ENCODE results near the gene DGKA.
A peak's percentile ranks its signal among the peaks of the same experiment; 100 is the strongest.

The DGKA gene

GRCh38 chr12:55966408-55967281, 35.7 kb downstream of the DGKA start, which contains the start of gene CDK2 (continued):
- TF ChIP-seq, protein P1, sequence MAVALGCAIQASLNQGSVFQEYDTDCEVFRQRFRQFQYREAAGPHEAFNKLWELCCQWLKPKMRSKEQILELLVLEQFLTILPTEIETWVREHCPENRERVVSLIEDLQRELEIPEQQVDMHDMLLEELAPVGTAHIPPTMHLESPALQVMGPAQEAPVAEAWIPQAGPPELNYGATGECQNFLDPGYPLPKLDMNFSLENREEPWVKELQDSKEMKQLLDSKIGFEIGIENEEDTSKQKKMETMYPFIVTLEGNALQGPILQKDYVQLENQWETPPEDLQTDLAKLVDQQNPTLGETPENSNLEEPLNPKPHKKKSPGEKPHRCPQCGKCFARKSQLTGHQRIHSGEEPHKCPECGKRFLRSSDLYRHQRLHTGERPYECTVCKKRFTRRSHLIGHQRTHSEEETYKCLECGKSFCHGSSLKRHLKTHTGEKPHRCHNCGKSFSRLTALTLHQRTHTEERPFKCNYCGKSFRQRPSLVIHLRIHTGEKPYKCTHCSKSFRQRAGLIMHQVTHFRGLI (tag by site-specific recombination; IDR thresholded peaks at IDR 0.05): no peak
- TF ChIP-seq ZNF121 (tag by site-specific recombination; IDR thresholded peaks at IDR 0.05): no peak
- TF ChIP-seq ZNF335 (tag by site-specific recombination; conservative IDR thresholded peaks at IDR 0.05): peak; percentile 89
- TF ChIP-seq ZNF571 (tag by site-specific recombination; IDR thresholded peaks at IDR 0.05): no peak
- no peak for TF ChIP-seq ZNF184 (tag by site-specific recombination; IDR thresholded peaks at IDR 0.05)
- no peak for TF ChIP-seq WT1 (tag by site-specific recombination; IDR thresholded peaks at IDR 0.05)
- TF ChIP-seq, protein P2, sequence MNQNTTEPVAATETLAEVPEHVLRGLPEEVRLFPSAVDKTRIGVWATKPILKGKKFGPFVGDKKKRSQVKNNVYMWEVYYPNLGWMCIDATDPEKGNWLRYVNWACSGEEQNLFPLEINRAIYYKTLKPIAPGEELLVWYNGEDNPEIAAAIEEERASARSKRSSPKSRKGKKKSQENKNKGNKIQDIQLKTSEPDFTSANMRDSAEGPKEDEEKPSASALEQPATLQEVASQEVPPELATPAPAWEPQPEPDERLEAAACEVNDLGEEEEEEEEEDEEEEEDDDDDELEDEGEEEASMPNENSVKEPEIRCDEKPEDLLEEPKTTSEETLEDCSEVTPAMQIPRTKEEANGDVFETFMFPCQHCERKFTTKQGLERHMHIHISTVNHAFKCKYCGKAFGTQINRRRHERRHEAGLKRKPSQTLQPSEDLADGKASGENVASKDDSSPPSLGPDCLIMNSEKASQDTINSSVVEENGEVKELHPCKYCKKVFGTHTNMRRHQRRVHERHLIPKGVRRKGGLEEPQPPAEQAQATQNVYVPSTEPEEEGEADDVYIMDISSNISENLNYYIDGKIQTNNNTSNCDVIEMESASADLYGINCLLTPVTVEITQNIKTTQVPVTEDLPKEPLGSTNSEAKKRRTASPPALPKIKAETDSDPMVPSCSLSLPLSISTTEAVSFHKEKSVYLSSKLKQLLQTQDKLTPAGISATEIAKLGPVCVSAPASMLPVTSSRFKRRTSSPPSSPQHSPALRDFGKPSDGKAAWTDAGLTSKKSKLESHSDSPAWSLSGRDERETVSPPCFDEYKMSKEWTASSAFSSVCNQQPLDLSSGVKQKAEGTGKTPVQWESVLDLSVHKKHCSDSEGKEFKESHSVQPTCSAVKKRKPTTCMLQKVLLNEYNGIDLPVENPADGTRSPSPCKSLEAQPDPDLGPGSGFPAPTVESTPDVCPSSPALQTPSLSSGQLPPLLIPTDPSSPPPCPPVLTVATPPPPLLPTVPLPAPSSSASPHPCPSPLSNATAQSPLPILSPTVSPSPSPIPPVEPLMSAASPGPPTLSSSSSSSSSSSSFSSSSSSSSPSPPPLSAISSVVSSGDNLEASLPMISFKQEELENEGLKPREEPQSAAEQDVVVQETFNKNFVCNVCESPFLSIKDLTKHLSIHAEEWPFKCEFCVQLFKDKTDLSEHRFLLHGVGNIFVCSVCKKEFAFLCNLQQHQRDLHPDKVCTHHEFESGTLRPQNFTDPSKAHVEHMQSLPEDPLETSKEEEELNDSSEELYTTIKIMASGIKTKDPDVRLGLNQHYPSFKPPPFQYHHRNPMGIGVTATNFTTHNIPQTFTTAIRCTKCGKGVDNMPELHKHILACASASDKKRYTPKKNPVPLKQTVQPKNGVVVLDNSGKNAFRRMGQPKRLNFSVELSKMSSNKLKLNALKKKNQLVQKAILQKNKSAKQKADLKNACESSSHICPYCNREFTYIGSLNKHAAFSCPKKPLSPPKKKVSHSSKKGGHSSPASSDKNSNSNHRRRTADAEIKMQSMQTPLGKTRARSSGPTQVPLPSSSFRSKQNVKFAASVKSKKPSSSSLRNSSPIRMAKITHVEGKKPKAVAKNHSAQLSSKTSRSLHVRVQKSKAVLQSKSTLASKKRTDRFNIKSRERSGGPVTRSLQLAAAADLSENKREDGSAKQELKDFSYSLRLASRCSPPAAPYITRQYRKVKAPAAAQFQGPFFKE (tag by site-specific recombination; IDR thresholded peaks at IDR 0.05; ENCODE audit: borderline replicate concordance): no peak
- 0 out of 2 replicates have a peak, but pooled peaks have one; percentile 16 for TF ChIP-seq EGR2 (tag by site-specific recombination; IDR thresholded peaks at IDR 0.05; ENCODE audit: low read depth)
- TF ChIP-seq, protein P3, sequence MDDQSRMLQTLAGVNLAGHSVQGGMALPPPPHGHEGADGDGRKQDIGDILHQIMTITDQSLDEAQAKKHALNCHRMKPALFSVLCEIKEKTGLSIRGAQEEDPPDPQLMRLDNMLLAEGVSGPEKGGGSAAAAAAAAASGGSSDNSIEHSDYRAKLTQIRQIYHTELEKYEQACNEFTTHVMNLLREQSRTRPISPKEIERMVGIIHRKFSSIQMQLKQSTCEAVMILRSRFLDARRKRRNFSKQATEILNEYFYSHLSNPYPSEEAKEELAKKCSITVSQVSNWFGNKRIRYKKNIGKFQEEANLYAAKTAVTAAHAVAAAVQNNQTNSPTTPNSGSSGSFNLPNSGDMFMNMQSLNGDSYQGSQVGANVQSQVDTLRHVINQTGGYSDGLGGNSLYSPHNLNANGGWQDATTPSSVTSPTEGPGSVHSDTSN (CRISPR knock-in tag; IDR thresholded peaks at IDR 0.05): no peak
- no peak for TF ChIP-seq ZNF24 (tag by site-specific recombination; IDR thresholded peaks at IDR 0.05)
- no peak for TF ChIP-seq ZNF558 (tag by site-specific recombination; IDR thresholded peaks at IDR 0.05)
- TF ChIP-seq ZNF223 (tag by site-specific recombination; IDR thresholded peaks at IDR 0.05): no peak
- TF ChIP-seq ELK4 (IDR thresholded peaks at IDR 0.05; ENCODE audit: borderline replicate concordance, low read depth, low read length): no peak
- TF ChIP-seq ZNF239 (tag by site-specific recombination; IDR thresholded peaks at IDR 0.05): no peak
- no peak for TF ChIP-seq ZNF302 (tag by site-specific recombination; IDR thresholded peaks at IDR 0.05; ENCODE audit: low read depth)
- no peak; the same call in 1 of the 2 replicates for TF ChIP-seq KLF10 (tag by site-specific recombination; IDR thresholded peaks at IDR 0.05)
- peak; percentile 36 for TF ChIP-seq ZBTB26 (tag by site-specific recombination; optimal IDR thresholded peaks at IDR 0.05)
- TF ChIP-seq ZSCAN23 (tag by site-specific recombination; IDR thresholded peaks at IDR 0.05): no peak
- TF ChIP-seq ZNF48 (tag by site-specific recombination; IDR thresholded peaks at IDR 0.05): no peak
- TF ChIP-seq ZNF311 (tag by site-specific recombination; IDR thresholded peaks at IDR 0.05; ENCODE audit: borderline replicate concordance): no peak
- TF ChIP-seq ZBTB21 (tag by site-specific recombination; IDR thresholded peaks at IDR 0.05): no peak
- TF ChIP-seq HOXC10 (CRISPR knock-in tag; IDR thresholded peaks at IDR 0.05): no peak
- TF ChIP-seq ZNF624 (tag by site-specific recombination; IDR thresholded peaks at IDR 0.05): no peak
- TF ChIP-seq ZNF521 (tag by site-specific recombination; IDR thresholded peaks at IDR 0.05): no peak
- TF ChIP-seq, protein P4, sequence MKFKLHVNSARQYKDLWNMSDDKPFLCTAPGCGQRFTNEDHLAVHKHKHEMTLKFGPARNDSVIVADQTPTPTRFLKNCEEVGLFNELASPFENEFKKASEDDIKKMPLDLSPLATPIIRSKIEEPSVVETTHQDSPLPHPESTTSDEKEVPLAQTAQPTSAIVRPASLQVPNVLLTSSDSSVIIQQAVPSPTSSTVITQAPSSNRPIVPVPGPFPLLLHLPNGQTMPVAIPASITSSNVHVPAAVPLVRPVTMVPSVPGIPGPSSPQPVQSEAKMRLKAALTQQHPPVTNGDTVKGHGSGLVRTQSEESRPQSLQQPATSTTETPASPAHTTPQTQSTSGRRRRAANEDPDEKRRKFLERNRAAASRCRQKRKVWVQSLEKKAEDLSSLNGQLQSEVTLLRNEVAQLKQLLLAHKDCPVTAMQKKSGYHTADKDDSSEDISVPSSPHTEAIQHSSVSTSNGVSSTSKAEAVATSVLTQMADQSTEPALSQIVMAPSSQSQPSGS (tag by site-specific recombination; IDR thresholded peaks at IDR 0.05; ENCODE audit: low read depth): no peak
- peak; percentile 91 for TF ChIP-seq GLIS1 (tag by site-specific recombination; IDR thresholded peaks at IDR 0.05)
- peak; percentile 40; the same call in 1 of the 2 replicates for TF ChIP-seq ZBTB48 (tag by site-specific recombination; IDR thresholded peaks at IDR 0.05)
- no peak for TF ChIP-seq ZNF423 (tag by site-specific recombination; IDR thresholded peaks at IDR 0.05)
